ENCODE results near the gene GSDMA.
"Not testable (repeated sequence)": the region's sequence is repeated elsewhere in the genome, so short reads cannot be mapped to it uniquely, and the experiment has no call there.

GSDMA gene

DNA sequence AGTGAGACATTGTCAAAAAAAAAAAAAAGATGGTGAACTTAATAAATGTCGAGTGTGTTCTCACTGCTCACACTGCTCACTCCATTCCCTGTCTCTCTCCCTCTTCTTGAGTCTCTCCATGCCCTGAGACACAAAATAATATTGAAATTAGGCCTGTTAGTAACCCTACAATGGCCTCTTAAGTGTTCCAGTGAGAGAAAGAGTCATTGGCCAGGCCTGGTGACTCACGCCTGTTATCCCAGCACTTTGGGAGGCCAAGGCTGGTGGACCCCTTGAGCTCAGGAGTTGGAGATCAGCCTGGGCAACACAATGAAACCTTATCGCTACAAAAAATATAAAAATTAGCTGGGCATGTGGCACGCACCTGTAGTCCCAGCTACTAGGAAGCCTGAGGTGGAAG is 36.3 kb downstream of the GSDMA start:
- DNase-seq, result no peak

DNA sequence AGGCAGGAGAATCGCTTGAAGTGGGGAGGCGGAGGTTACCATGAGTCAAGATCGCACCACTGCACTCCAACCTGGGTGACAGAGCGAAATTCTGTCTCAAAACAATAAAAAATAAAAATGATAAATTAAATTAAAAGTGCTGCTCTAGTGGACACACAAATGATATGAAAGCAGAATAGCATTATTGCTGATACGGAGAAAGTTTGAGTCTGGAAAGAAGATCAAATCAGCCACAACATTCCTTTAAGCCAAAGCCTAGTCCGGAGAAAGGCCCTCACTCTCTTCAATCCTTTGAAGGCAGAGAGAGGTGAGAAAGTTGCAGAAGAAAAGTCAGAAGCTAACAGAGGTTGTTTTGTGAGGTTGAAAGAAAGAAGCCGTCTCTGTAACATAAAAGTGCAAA is 37.4 kb downstream of the GSDMA start:
- no peak for DNase-seq

DNA sequence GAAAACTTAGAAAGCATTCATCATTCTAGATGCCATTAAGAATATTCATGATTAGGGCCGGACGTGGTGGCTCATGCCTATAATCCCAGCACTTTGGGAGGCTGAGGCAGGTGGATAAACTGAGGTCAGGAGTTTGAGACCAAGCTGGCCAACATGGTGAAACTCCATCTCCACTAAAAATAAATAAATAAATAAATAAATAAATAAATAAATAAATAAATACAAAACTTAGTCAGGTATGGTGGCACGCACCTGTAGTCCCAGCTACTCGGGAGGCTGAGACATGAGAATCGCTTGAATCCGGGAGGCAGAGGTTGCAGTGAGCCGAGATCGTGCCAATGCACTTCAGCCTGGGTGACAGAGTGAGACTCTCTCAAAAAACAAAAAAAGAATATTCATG is 38.5 kb downstream of the GSDMA start:
- DNase-seq, result not testable (repeated sequence)

DNA sequence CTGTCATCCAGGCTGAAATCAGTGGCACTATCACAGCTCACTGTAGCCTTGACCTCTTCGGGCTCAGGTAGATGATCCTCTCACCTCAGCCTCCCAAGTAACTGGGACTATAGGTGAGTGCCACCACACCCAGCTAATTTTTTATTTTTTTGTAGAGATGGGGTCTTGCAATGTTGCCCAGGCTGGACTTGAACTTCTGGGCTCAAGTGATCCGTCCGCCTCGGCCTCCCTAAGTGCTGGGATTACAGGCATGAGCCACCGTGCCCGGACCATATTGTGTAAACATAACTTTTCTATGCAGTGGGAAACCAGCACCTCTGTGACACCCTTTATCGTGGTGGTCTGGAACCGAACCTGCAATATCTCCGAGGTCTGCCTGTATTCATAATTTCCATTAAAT is 41.3 kb downstream of the GSDMA start:
- no peak for DNase-seq

DNA sequence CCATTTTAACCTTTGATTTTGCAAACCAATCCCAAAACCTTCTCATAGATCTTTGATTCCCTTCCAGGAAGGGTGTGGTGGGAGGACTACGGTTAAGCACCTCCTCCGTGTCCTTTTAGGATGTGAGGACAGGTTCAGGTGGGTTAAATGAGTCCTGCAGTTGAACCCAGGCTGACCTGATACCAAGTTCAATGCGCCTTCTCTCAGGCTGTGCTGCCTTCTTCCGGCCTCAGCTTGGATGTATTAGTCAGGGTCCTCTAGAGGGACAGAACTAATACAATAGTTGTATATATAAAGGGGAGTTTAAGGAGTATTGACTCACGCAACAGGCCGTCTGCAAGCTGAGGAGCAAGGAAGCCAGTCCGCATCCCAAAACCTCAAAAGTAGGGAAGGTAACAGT is 41.9 kb downstream of the GSDMA start:
- no peak for DNase-seq

DNA sequence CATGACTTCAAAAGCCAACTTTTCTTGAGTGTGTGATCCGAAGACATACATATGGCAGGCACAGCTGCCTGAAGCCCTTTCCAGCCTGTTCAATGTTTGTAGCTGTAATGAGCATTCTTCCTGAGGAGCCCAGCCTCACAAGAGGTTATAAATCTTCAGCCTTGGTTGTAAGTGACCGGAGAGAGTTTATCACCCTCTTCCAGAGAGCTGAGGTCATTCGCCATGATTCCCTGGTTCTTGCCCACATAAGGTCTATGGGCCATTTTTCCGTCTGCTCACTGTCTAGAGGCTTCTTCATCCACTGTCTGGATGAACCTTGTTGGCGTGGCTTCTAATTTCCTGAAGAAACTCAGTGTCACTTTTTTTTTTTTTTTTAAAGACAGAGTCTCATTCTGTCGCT is 42.7 kb downstream of the GSDMA start:
- no peak for DNase-seq

DNA sequence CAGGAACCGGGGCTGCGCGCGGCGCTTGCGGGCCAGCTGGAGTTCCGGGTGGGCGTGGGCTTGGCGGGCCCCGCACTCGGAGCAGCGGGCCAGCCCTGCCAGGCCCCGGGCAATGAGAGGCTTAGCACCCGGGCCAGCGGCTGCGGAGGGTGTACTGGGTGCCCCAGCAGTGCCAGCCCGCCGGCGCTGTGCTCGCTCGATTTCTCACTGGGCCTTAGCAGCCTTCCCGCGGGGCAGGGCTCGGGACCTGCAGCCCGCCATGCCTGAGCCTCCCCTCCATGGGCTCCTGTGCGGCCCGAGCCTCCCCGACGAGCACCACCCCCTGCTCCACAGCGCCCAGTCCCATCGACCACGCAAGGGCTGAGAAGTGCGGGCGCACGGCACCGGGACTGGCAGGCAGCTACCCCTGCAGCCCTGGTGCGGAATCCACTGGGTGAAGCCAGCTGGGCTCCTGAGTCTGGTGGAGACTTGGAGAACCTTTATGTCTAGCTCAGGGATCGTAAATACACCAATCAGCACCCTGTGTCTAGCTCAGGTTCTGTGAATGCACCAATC is 48.2 kb downstream of the GSDMA start:
- not testable (repeated sequence) for DNase-seq

DNA sequence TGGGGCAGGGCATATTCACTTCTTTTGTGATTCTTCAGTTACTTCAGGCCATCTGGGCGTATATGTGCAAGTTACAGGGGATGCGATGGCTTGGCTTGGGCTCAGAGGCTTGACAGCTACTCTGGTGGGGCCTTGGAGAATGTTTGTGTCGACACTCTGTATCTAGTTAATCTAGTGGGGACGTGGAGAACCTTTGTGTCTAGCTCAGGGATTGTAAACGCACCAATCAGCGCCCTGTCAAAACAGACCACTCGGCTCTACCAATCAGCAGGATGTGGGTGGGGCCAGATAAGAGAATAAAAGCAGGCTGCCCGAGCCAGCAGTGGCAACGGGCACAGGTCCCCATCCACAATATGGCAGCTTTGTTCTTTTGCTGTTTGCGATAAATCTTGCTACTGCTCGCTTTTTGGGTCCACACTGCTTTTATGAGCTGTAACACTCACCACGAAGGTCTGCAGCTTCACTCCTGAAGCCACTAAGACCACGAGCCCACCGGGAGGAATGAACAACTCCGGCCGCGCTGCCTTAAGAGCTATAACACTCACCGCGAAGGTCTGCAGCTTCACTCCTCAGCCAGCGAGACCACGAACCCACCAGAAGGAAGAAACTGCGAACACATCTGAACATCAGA is 49.3 kb downstream of the GSDMA start:
- not testable (repeated sequence) for DNase-seq

DNA sequence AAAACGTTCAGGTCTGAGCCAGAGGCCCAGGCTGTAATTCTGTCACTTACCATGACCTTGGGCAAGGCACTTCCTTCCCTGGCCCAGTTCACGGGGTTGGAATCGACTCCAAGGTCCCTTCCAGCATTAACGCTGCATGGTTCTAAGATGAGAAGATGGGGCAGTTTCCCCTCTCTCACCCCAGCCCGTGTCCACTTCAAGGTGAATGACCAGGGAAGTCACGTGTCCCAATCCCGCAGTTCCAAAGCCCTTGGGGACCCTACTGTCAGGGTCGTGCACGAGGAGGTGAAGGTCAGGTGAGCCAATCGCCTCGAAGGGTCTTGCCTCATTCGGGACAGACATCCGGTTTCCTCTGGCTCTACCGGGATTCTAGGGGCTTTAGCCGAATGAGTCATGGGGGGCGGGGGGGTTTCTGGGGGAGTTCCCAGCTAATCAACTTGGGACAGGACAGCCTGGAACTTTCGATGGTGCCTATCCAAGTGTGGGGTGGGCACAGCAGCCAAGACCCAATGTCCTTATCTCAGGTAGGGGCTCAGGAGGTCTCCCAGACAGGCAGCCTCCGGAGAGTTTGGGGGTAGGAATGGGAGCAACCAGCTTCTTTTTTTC is 51.7 kb downstream of the GSDMA start:
- peak; percentile 28 for DNase-seq

DNA sequence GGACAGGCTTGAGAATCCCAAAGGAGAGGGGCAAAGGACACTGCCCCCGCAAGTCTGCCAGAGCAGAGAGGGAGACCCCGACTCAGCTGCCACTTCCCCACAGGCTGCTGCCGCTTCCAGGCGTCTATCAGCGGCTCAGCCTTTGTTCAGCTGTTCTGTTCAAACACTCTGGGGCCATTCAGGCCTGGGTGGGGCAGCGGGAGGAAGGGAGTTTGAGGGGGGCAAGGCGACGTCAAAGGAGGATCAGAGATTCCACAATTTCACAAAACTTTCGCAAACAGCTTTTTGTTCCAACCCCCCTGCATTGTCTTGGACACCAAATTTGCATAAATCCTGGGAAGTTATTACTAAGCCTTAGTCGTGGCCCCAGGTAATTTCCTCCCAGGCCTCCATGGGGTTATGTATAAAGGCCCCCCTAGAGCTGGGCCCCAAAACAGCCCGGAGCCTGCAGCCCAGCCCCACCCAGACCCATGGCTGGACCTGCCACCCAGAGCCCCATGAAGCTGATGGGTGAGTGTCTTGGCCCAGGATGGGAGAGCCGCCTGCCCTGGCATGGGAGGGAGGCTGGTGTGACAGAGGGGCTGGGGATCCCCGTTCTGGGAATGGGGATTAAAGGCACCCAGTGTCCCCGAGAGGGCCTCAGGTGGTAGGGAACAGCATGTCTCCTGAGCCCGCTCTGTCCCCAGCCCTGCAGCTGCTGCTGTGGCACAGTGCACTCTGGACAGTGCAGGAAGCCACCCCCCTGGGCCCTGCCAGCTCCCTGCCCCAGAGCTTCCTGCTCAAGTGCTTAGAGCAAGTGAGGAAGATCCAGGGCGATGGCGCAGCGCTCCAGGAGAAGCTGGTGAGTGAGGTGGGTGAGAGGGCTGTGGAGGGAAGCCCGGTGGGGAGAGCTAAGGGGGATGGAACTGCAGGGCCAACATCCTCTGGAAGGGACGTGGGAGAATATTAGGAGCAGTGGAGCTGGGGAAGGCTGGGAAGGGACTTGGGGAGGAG is 52.5 kb downstream of the GSDMA start, which contains the start of gene CSF3:
Gene CSF3, plus strand, starts transcription at position 436 of the 993 bp plus-strand sequence. Its CDS starts 35 bp downstream, at position 471.
- DNase-seq, result peak; percentile 84

DNA sequence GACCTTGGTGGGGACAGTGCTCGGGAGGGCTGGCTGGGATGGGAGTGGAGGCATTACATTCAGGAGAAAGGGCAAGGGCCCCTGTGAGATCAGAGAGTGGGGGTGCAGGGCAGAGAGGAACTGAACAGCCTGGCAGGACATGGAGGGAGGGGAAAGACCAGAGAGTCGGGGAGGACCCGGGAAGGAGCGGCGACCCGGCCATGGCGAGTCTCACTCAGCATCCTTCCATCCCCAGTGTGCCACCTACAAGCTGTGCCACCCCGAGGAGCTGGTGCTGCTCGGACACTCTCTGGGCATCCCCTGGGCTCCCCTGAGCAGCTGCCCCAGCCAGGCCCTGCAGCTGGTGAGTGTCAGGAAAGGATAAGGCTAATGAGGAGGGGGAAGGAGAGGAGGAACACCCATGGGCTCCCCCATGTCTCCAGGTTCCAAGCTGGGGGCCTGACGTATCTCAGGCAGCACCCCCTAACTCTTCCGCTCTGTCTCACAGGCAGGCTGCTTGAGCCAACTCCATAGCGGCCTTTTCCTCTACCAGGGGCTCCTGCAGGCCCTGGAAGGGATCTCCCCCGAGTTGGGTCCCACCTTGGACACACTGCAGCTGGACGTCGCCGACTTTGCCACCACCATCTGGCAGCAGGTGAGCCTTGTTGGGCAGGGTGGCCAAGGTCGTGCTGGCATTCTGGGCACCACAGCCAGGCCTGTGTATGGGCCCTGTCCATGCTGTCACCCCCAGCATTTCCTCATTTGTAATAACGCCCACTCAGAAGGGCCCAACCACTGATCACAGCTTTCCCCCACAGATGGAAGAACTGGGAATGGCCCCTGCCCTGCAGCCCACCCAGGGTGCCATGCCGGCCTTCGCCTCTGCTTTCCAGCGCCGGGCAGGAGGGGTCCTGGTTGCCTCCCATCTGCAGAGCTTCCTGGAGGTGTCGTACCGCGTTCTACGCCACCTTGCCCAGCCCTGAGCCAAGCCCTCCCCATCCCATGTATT is 53.5 kb downstream of the GSDMA start:
- DNase-seq, result peak; percentile 10

DNA sequence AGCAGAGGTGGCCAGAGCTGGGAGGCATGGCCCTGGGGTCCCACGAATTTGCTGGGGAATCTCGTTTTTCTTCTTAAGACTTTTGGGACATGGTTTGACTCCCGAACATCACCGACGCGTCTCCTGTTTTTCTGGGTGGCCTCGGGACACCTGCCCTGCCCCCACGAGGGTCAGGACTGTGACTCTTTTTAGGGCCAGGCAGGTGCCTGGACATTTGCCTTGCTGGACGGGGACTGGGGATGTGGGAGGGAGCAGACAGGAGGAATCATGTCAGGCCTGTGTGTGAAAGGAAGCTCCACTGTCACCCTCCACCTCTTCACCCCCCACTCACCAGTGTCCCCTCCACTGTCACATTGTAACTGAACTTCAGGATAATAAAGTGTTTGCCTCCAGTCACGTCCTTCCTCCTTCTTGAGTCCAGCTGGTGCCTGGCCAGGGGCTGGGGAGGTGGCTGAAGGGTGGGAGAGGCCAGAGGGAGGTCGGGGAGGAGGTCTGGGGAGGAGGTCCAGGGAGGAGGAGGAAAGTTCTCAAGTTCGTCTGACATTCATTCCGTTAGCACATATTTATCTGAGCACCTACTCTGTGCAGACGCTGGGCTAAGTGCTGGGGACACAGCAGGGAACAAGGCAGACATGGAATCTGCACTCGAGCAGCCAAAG is 54.7 kb downstream of the GSDMA start:
- DNase-seq, result no peak

DNA sequence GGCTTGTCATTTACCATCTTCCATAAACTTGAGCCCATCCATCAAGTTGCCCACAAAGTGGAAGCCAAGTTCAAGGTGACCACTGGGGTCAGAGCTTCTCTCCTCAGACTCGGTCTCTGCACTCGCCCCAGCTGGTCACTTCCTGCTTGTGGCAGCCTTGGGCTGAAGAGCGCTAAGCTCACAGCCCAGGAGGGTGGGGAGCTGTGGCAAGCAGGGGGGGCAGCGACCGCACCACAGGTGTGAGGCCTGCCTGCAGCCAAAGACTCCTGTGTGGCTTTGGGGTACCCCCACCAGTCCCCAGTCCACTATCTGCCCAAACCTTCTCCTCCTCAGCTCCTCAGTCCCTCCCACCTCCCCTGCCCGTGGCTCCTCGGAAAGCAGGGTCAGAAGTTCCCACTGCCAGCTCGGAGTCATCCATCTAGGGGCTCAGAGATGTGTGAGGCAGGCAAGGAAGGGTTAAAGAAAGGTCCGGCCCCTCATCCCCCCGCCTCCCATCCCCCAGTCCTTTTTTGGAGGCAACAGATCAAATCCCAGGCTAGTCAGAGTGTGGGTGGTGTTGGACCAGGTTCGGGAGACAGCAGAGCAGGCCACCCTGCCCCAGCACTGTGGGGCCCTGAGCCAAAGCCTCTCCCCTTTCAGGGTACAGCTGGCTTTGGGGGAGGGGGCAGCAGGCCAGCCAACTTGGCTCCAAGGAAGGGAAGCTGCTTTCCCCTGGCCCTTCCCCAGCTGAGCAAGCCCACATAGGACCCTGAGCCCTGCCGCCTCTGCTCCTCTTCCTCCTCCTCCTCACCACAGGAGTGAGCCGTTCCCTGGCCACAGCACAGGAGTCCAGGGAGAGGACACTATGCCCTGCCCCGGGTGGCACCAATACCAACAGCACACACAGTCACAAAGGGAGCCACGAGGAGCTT is 55.7 kb downstream of the GSDMA start:
- no peak for DNase-seq

DNA sequence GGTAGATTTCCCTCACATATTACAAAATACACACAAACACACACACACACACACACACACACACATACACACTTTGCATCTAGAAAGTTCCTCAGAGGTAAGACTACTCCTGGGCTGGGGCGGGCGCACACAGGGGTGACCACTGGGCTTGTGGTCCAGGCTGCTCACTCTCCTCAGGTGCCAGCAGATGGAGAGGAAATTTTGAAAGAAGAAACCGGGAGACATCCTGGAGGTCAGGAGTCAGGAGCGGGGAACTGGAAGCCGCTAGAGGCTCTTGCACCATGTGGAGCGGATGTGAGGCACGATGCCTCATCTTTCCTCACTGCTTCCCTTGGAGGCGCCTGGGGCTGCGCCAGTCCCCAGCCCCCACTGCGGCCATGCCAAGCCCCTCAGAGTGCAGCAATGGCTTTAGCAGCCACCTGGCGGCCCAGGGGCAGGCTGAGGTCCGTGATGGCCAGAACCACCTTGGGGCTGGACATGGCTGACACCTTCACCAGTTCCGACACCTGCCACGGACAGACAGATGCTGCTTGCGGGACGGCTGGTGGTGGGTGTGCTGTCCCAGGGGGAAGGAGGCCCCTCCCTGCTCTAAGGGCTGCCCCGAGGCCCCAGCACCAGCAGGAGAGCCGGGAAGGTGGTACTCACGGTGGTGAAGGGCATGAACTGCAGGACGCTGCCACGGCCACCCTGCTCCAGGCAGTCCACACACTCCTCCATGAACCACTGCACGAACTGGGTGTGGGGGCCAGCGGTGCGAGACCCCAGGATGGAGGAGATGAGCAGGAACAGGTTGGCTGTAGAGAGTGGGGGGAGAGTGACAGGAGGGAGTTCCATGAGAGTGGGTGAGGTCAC is 56.6 kb downstream of the GSDMA start:
- no peak for DNase-seq

DNA sequence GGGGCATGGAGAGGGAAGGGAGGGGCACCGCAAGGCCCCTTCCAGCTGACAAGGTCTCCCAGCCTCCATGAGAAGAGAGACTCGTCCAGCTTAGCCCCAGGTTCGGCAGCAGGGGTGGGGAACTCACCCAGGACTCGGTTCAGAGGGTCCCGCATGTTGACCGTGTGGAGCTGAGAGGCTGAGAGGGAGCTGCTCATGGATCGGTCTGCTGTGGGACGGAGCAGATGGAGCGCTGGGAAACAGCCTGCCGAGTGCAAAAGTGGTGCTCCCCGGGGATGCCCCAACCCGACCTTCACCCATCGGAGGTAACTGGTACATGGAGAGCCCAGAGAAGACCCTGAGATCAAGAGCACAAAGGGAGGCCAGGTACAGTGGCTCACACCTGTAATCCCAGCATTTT is 57.3 kb downstream of the GSDMA start:
- no peak for DNase-seq

DNA sequence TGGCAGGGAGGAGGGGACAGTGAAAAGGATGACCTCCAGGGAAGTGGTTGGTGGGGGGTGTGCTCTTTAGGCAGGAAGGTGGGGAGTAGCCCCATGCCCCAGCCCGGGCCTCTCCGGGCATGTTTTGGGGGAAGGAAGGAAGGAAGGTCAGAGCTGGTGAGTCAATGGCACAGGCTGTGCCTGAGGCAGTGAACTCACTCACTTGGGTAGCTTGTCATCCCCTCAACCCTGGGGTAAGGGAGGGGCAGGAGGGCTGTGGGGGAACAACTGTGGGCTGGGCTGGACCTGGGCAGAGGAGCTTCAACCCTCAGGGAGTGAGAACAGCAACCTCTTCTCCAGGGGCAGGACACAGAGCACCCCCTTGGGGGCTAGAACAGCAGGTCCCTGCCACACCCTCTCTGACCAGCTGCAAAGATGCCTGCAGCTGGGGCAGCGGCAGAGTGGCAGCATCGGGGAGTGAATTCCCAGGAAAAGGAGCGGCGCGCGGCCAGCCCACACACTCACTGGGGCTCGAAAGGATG is 58.7 kb downstream of the GSDMA start:
- no peak for DNase-seq

DNA sequence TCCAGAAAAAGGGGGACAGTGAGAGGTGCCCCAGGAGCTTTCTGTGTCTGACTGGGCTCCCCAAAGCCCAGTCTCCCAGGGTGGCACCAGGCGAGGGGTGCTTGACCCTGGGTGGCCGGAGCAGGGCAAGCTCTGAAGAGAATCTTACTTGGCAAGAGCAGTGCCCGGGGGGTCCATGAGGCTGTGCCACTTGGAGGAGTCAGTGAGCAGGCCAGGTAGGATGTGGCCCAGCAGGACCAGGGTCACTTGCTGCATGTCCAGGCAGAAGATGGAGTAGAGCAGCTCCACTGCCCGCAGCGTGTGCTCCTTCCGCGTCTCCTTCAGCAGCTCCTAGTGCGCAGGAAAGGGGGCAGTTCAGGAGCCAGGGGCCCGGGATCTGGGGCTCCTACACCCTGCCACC is 59.7 kb downstream of the GSDMA start:
- DNase-seq, result no peak

DNA sequence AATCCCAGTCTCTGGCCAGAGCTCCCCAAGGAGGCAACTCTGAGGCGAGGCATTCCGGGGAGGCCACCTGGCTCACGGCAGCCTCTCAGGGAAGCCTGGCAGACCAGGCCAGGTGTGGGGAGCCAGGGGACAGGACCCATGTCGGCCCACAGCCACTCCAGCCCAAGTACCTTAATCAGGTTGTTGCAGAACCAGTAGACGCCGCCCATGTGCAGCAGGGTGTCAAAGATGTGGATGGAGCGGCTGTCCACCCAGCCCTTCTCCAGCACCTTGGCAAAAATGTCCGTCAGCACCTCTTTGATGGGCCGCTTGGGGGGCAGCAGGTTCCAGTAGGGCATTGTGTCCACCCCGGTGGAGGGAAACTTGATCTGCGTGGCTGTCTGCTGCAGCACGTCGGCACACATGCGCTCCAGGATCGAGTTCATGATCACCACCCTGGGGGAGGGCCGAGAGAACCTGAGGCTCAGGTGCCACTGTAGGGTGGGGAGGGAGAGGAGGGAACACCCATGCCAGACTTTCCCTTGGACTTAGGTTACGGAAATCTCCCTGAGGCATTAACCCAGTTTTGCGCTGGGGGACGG is 60.2 kb downstream of the GSDMA start:
- DNase-seq, result no peak
